Renal pelvis (tissue), 12 donors: Measurements from ENCODE around the gene SLC5A8. TPM values are rescaled to one million over a fixed set of nuclear protein-coding genes. Genes with fewer than 3 reads are reported as not detected.

Source experiments
- DNase-seq: peaks from one replicate; pipeline ENCODE4 v3.0.0-alpha.2; 2013
- long read RNA-seq, 16 experiments: transcript quantifications; one replicate each; lab custom pipeline, GENCODE V29; 2026
- polyA plus RNA-seq, 3 donors: library from polyadenylated mRNA; unstranded; fragments of 120-200 nt; gene quantifications; one replicate each; pipeline ENCODE4 v1.2.1, GENCODE V29; 2013; ENCODE audit not compliant: insufficient read length in 3 of 3

The SLC5A8 gene
- polyA plus RNA-seq, result 10 to 100 TPM; 25.3 to 53.6 (median 36.5) TPM
- long read RNA-seq, donor 1, full-length matches to known transcripts, result 13 of 13 reads
- long read RNA-seq, donor 1, partial matches to known transcripts, result 0 of 13 reads
- long read RNA-seq, donor 1, other reads (novel, unspliced or antisense), result 0 of 13 reads
- long read RNA-seq, donor 2, full-length matches to known transcripts, result 7 of 7 reads
- long read RNA-seq, donor 2, partial matches to known transcripts, result 0 of 7 reads
- long read RNA-seq, donor 2, other reads (novel, unspliced or antisense), result 0 of 7 reads
- long read RNA-seq, donor 3, full-length matches to known transcripts, result 5 of 5 reads
- long read RNA-seq, donor 3, partial matches to known transcripts, result 0 of 5 reads
- long read RNA-seq, donor 3, other reads (novel, unspliced or antisense), result 0 of 5 reads
- long read RNA-seq, donor 4, full-length matches to known transcripts, result 5 of 5 reads
- long read RNA-seq, donor 4, partial matches to known transcripts, result 0 of 5 reads
- long read RNA-seq, donor 4, other reads (novel, unspliced or antisense), result 0 of 5 reads
- long read RNA-seq, donor 5, full-length matches to known transcripts, result 5 of 5 reads
- long read RNA-seq, donor 5, partial matches to known transcripts, result 0 of 5 reads
- long read RNA-seq, donor 5, other reads (novel, unspliced or antisense), result 0 of 5 reads
- long read RNA-seq, donor 6, full-length matches to known transcripts, result 11 of 11 reads
- long read RNA-seq, donor 6, partial matches to known transcripts, result 0 of 11 reads
- long read RNA-seq, donor 6, other reads (novel, unspliced or antisense), result 0 of 11 reads
- long read RNA-seq, donor 7, full-length matches to known transcripts, result 9 of 29 reads
- long read RNA-seq, donor 7, partial matches to known transcripts, result 20 of 29 reads
- long read RNA-seq, donor 7, other reads (novel, unspliced or antisense), result 0 of 29 reads
- long read RNA-seq, donor 8, result 0 reads
- long read RNA-seq, donor 9, full-length matches to known transcripts, result 8 of 8 reads
- long read RNA-seq, donor 9, partial matches to known transcripts, result 0 of 8 reads
- long read RNA-seq, donor 9, other reads (novel, unspliced or antisense), result 0 of 8 reads
- long read RNA-seq, donor 10, full-length matches to known transcripts, result 5 of 5 reads
- long read RNA-seq, donor 10, partial matches to known transcripts, result 0 of 5 reads
- long read RNA-seq, donor 10, other reads (novel, unspliced or antisense), result 0 of 5 reads
- long read RNA-seq, donor 11, full-length matches to known transcripts, result 6 of 6 reads
- long read RNA-seq, donor 11, partial matches to known transcripts, result 0 of 6 reads
- long read RNA-seq, donor 11, other reads (novel, unspliced or antisense), result 0 of 6 reads
- long read RNA-seq, donor 12, full-length matches to known transcripts, result 7 of 7 reads
- long read RNA-seq, donor 12, partial matches to known transcripts, result 0 of 7 reads
- long read RNA-seq, donor 12, other reads (novel, unspliced or antisense), result 0 of 7 reads
- long read RNA-seq, donor 13, full-length matches to known transcripts, result 2 of 2 reads
- long read RNA-seq, donor 13, partial matches to known transcripts, result 0 of 2 reads
- long read RNA-seq, donor 13, other reads (novel, unspliced or antisense), result 0 of 2 reads
- long read RNA-seq, donor 14, result 0 reads
- long read RNA-seq, donor 15, full-length matches to known transcripts, result 7 of 7 reads
- long read RNA-seq, donor 15, partial matches to known transcripts, result 0 of 7 reads
- long read RNA-seq, donor 15, other reads (novel, unspliced or antisense), result 0 of 7 reads
- long read RNA-seq, donor 16, full-length matches to known transcripts, result 4 of 12 reads
- long read RNA-seq, donor 16, partial matches to known transcripts, result 8 of 12 reads
- long read RNA-seq, donor 16, other reads (novel, unspliced or antisense), result 0 of 12 reads

GRCh38 chr12:101209319-101210302 is at the start of gene SLC5A8:
Gene SLC5A8 (minus strand): TSS chr12:101210238. CDS start chr12:101209848, 390 bp downstream.
- DNase-seq, result peak; percentile 26

- DNase-seq, result no peak
Measured at GRCh38 chr12:101257357-101257756, 47.3 kb upstream of the SLC5A8 start.

GRCh38 chr12:101256266-101256665 is 46.2 kb upstream of the SLC5A8 start:
- DNase-seq, result no peak

- no peak for DNase-seq
Measured at GRCh38 chr12:101243616-101244015, 33.6 kb upstream of the SLC5A8 start.

GRCh38 chr12:101243074-101243473 is 33.0 kb upstream of the SLC5A8 start:
- DNase-seq, result no peak

- DNase-seq, result no peak
Measured at GRCh38 chr12:101238800-101239329, 28.8 kb upstream of the SLC5A8 start.

- no peak for DNase-seq
Measured at GRCh38 chr12:101238306-101238705, 28.3 kb upstream of the SLC5A8 start.

- DNase-seq, result no peak
Measured at GRCh38 chr12:101235686-101236085, 25.6 kb upstream of the SLC5A8 start.

GRCh38 chr12:101231636-101232035 is 21.6 kb upstream of the SLC5A8 start:
- no peak for DNase-seq

- peak; percentile 3 for DNase-seq
Measured at GRCh38 chr12:101230547-101230946, 20.5 kb upstream of the SLC5A8 start.

- no peak for DNase-seq
Measured at GRCh38 chr12:101229841-101230241, 19.8 kb upstream of the SLC5A8 start.

- no peak for DNase-seq
Measured at GRCh38 chr12:101221301-101221700, 11.3 kb upstream of the SLC5A8 start.

GRCh38 chr12:101216810-101217209 is 6.8 kb upstream of the SLC5A8 start:
- no peak for DNase-seq

- DNase-seq, result peak; percentile 3
Measured at GRCh38 chr12:101207086-101207780, 2.8 kb downstream of the SLC5A8 start.

- no peak for DNase-seq
Measured at GRCh38 chr12:101204602-101205304, 5.3 kb downstream of the SLC5A8 start.

- DNase-seq, result no peak
Measured at GRCh38 chr12:101200824-101201223, 9.2 kb downstream of the SLC5A8 start.

GRCh38 chr12:101200145-101200544 is 9.9 kb downstream of the SLC5A8 start:
- no peak for DNase-seq

GRCh38 chr12:101186291-101186690 is 23.7 kb downstream of the SLC5A8 start:
- no peak for DNase-seq
